ENCODE data around the gene KLHL21.

KLHL21 gene

GRCh38 chr1:6599141-6599975, 3.3 kb downstream of the KLHL21 start:
- no peak for DNase-seq

GRCh38 chr1:6597777-6598131, 4.9 kb downstream of the KLHL21 start:
- no peak for DNase-seq

GRCh38 chr1:6596886-6597776, 5.5 kb downstream of the KLHL21 start:
- DNase-seq: no peak

GRCh38 chr1:6596351-6596750, 6.3 kb downstream of the KLHL21 start:
- no peak for DNase-seq

GRCh38 chr1:6594977-6595740, 7.5 kb downstream of the KLHL21 start:
- DNase-seq: no peak

- DNase-seq: no peak
Observed at GRCh38 chr1:6593810-6594209, 8.9 kb downstream of the KLHL21 start.

GRCh38 chr1:6592865-6593593, 9.6 kb downstream of the KLHL21 start:
- DNase-seq: no peak

- no peak for DNase-seq
Observed at GRCh38 chr1:6592441-6592840, 10.2 kb downstream of the KLHL21 start.

- DNase-seq: no peak
Observed at GRCh38 chr1:6591644-6592043, 11.0 kb downstream of the KLHL21 start.

- DNase-seq: no peak
Observed at GRCh38 chr1:6591222-6591621, 11.4 kb downstream of the KLHL21 start.

- no peak for DNase-seq
Observed at GRCh38 chr1:6590046-6590445, 12.6 kb downstream of the KLHL21 start.

GRCh38 chr1:6588893-6589520, 13.7 kb downstream of the KLHL21 start:
- no peak for DNase-seq

- no peak for DNase-seq
Observed at GRCh38 chr1:6588128-6588892, 14.4 kb downstream of the KLHL21 start.

- DNase-seq: peak; percentile 30
Observed at GRCh38 chr1:6587261-6588005, 15.2 kb downstream of the KLHL21 start.

- DNase-seq: no peak
Observed at GRCh38 chr1:6586404-6586816, 16.3 kb downstream of the KLHL21 start.

GRCh38 chr1:6585841-6586240, 16.8 kb downstream of the KLHL21 start:
- DNase-seq: no peak

GRCh38 chr1:6585081-6585722, 17.5 kb downstream of the KLHL21 start:
- DNase-seq: no peak

GRCh38 chr1:6584126-6585080, 18.3 kb downstream of the KLHL21 start:
- DNase-seq: no peak

- no peak for DNase-seq
Observed at GRCh38 chr1:6582370-6582769, 20.3 kb downstream of the KLHL21 start.
